H9 (cell line): Measurements from ENCODE around the gene GPHN. TPM values are rescaled to one million over a fixed set of nuclear protein-coding genes. Genes with fewer than 3 reads are reported as not detected.

Experiments used
- DNase-seq: peaks from one replicate; pipeline ENCODE4 v3.0.0-alpha.2; 2017
- H2AFZ ChIP-seq: one replicate; pipeline ENCODE4 v1.6.1; 2013; ENCODE audit warnings: mild to moderate bottlenecking, low read length, control low read depth, moderate library complexity
- H2AK5ac ChIP-seq: 2 replicates; pipeline ENCODE4 v1.6.1; 2013; ENCODE audit warnings: low read length, control low read depth, mixed read lengths; ENCODE audit not compliant: insufficient read length
- H2BK120ac ChIP-seq: one replicate; pipeline ENCODE4 v1.6.1; 2013; ENCODE audit warnings: low read depth, mild to moderate bottlenecking, low read length, control low read depth, inconsistent platforms; ENCODE audit not compliant: poor library complexity, severe bottlenecking
- H2BK12ac ChIP-seq: 2 replicates; pipeline ENCODE4 v1.6.1; 2013; ENCODE audit warnings: low read length, control low read depth, mixed read lengths, low read depth; ENCODE audit not compliant: insufficient read length
- H2BK15ac ChIP-seq: 2 replicates; pipeline ENCODE4 v1.6.1; 2013; ENCODE audit warnings: low read depth, low read length, control low read depth
- H2BK20ac ChIP-seq: one replicate; pipeline ENCODE4 v1.6.1; 2013; ENCODE audit warnings: low read depth, mild to moderate bottlenecking, low read length, control low read depth, inconsistent platforms; ENCODE audit not compliant: poor library complexity, severe bottlenecking
- H2BK5ac ChIP-seq: 2 replicates; pipeline ENCODE4 v1.6.1; 2013; ENCODE audit warnings: low read length, control low read depth, mixed read lengths; ENCODE audit not compliant: insufficient read length
- H3K14ac ChIP-seq: 2 replicates; pipeline ENCODE4 v1.6.1; 2013; ENCODE audit warnings: low read length, control low read depth; ENCODE audit not compliant: insufficient read depth
- H3K18ac ChIP-seq: 2 replicates; pipeline ENCODE4 v1.6.1; 2013; ENCODE audit warnings: low read depth, mild to moderate bottlenecking, mixed read lengths, low read length, control low read depth; ENCODE audit not compliant: insufficient read length
- H3K23ac ChIP-seq: 2 replicates; pipeline ENCODE4 v1.6.1; 2013; ENCODE audit warnings: low read length, control low read depth, mixed read lengths, low read depth; ENCODE audit not compliant: insufficient read length
- H3K23me2 ChIP-seq: 2 replicates; pipeline ENCODE4 v1.6.1; 2013; ENCODE audit warnings: low read depth, mild to moderate bottlenecking, mixed read lengths, low read length, control low read depth; ENCODE audit not compliant: insufficient read length, poor library complexity, severe bottlenecking
- H3K27ac ChIP-seq: 2 replicates; pipeline ENCODE4 v1.5.1; 2013; ENCODE audit warnings: low read length, control low read depth, mixed read lengths, low read depth; ENCODE audit not compliant: insufficient read length
- H3K27me3 ChIP-seq: 2 replicates; pipeline ENCODE4 v1.6.1; 2013; ENCODE audit warnings: low read length, control low read depth, inconsistent platforms; ENCODE audit not compliant: insufficient read depth
- H3K4ac ChIP-seq: 2 replicates; pipeline ENCODE4 v1.6.1; 2013; ENCODE audit warnings: low read depth, mild to moderate bottlenecking, control low read depth, inconsistent platforms, low read length, moderate library complexity
- H3K4me1 ChIP-seq: 2 replicates; pipeline ENCODE4 v1.6.1; 2013; ENCODE audit warnings: low read length, control low read depth, inconsistent platforms; ENCODE audit not compliant: insufficient read depth
- H3K4me2 ChIP-seq: 2 replicates; pipeline ENCODE4 v1.6.1; 2013; ENCODE audit warnings: low read length, control low read depth, mixed read lengths; ENCODE audit not compliant: insufficient read length, insufficient read depth
- H3K56ac ChIP-seq: 2 replicates; pipeline ENCODE4 v1.6.1; 2013; ENCODE audit warnings: low read depth, mild to moderate bottlenecking, mixed read lengths, low read length, control low read depth; ENCODE audit not compliant: insufficient read length
- H3K79me1 ChIP-seq: 2 replicates; pipeline ENCODE4 v1.6.1; 2013; ENCODE audit warnings: low read depth, mild to moderate bottlenecking, moderate library complexity, low read length, control low read depth, inconsistent platforms; ENCODE audit not compliant: insufficient read depth, poor library complexity, severe bottlenecking
- H3K79me2 ChIP-seq: 2 replicates; pipeline ENCODE4 v1.6.1; 2013; ENCODE audit warnings: low read length, control low read depth, inconsistent platforms; ENCODE audit not compliant: insufficient read depth
- H3K9ac ChIP-seq: 2 replicates; pipeline ENCODE4 v1.6.1; 2013; ENCODE audit warnings: low read length, control low read depth, mixed read lengths; ENCODE audit not compliant: insufficient read length; ENCODE audit errors: extremely low read depth
- H3K9me3 ChIP-seq: one replicate; pipeline ENCODE4 v1.6.1; 2013; ENCODE audit warnings: low read depth, low read length, inconsistent platforms; ENCODE audit not compliant: control insufficient read depth
- H3T11ph ChIP-seq: one replicate; pipeline ENCODE4 v1.6.1; 2013; ENCODE audit warnings: mild to moderate bottlenecking, low read length, control low read depth, inconsistent platforms
- H4K20me1 ChIP-seq: one replicate; pipeline ENCODE4 v1.6.1; 2013; ENCODE audit not compliant: control insufficient read depth, insufficient read length, insufficient read depth
- H4K5ac ChIP-seq: 2 replicates; pipeline ENCODE4 v1.6.1; 2013; ENCODE audit warnings: low read depth, mild to moderate bottlenecking, mixed read lengths, low read length, control low read depth; ENCODE audit not compliant: insufficient read length
- H4K8ac ChIP-seq: replicated peaks from 2 replicates; pipeline ENCODE4 v1.6.1; 2013; ENCODE audit warnings: low read length, control low read depth, mixed read lengths, low read depth; ENCODE audit not compliant: insufficient read length
- H4K91ac ChIP-seq: 2 replicates; pipeline ENCODE4 v1.6.1; 2013; ENCODE audit warnings: low read depth, mild to moderate bottlenecking, moderate library complexity, mixed read lengths, low read length, control low read depth; ENCODE audit not compliant: insufficient read length
- H3K27ac Mint-ChIP-seq, 3 experiments: 2 replicates in 2 of 3; 3 replicates in 1 of 3; pipeline ENCODE4 v1.8.0; 2020 to 2021; ENCODE audit warnings: mixed read lengths in 3 of 3, mild to moderate bottlenecking in 1 of 3, moderate library complexity in 1 of 3
- H3K27me3 Mint-ChIP-seq: 2 replicates; pipeline ENCODE4 v1.8.0; 2021; ENCODE audit warnings: low read depth, mild to moderate bottlenecking, moderate library complexity, mixed read lengths
- H3K36me3 Mint-ChIP-seq, 3 experiments: 2 replicates in 2 of 3; 3 replicates in 1 of 3; pipeline ENCODE4 v1.8.0; 2020 to 2021; ENCODE audit warnings: low read depth in 3 of 3, mixed read lengths in 3 of 3; ENCODE audit not compliant: insufficient read depth in 1 of 3
- H3K4me1 Mint-ChIP-seq, 2 experiments: 2 replicates each; pipeline ENCODE4 v1.8.0; 2020; ENCODE audit warnings: mixed read lengths in 2 of 2
- H3K4me3 Mint-ChIP-seq, 2 experiments: 2 replicates in 1 of 2; 3 replicates in 1 of 2; pipeline ENCODE4 v1.8.0; 2020 to 2021; ENCODE audit warnings: mild to moderate bottlenecking in 2 of 2, mixed read lengths in 2 of 2, moderate library complexity in 1 of 2
- H3K9me3 Mint-ChIP-seq, 2 experiments: 2 replicates in 1 of 2; 3 replicates in 1 of 2; pipeline ENCODE4 v1.8.0; 2020; ENCODE audit warnings: mild to moderate bottlenecking in 2 of 2, mixed read lengths in 2 of 2, moderate library complexity in 1 of 2
- total RNA-seq: library from RNA; stranded (reverse); gene quantifications from 2 replicates; pipeline ENCODE4 v1.2.1, GENCODE V29; 2021
- TF ChIP-seq, protein P1 (sequence below): fragments of 200-600 bp; sonication (generic); conservative IDR thresholded peaks from 3 replicates; pipeline ENCODE4 v1.8.0; 2021; ENCODE audit warnings: antibody characterized with exemption, mild to moderate bottlenecking

Gene GPHN
- total RNA-seq, 1 experiment from 2014 or later = 16.1 TPM

DNA sequence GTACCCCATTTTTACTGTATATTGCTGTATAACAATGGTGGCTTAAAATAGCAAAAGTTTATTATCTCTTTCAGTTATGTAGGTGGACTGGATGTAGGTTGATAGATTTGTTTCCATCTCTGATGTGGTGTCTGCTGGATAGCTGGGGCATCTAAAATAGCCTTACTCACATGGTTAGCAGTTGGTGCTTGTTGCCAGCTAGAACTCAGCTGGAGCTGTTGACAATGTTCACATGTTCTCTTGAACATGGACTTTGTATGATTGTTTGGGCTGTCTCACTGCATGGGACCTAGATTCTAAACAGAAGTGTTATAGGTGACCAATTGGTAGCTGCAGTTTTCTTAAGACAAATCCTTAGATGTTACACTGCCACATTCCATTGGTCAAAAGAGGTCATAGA is 126.9 kb downstream of the GPHN start:
- Histone ChIP-seq H3K4ac (no peak overlapping the region), H3K79me1 (no peaks in the 10 kb centered on the region), H4K8ac (no peak overlapping the region), H3K23ac (no peak overlapping the region), H3K56ac (no peak overlapping the region), H3K23me2 (no peaks in the 10 kb centered on the region), H3K4me1 (no peaks in the 10 kb centered on the region), H2AFZ (no peak overlapping the region), H2BK120ac (no peak overlapping the region), H3K4me2 (no peak overlapping the region), H3K18ac (no peak overlapping the region), H2BK12ac (no peak overlapping the region), H3K9ac (no peak overlapping the region), H2BK20ac (no peak overlapping the region), H3K14ac (no peak overlapping the region), H2BK5ac (no peak overlapping the region), H3K27ac (no peak overlapping the region), H2BK15ac (no peak overlapping the region), H3K79me2 (no peaks in the 10 kb centered on the region; the same call in 1 of the 2 replicates), H2AK5ac (no peak overlapping the region), H3T11ph (no peak overlapping the region), H4K91ac (no peak overlapping the region), H3K27me3 (no peaks in the 10 kb centered on the region), H3K9me3 (no peaks in the 10 kb centered on the region), H4K20me1 (no peaks in the 10 kb centered on the region), H4K5ac (no peak overlapping the region)
- no peak overlapping the region for H3K27ac Mint-ChIP-seq
- H3K36me3 Mint-ChIP-seq = no peaks in the 10 kb centered on the region
- no peak overlapping the region for H3K4me3 Mint-ChIP-seq
- no peaks in the 10 kb centered on the region for H3K4me1 Mint-ChIP-seq
- DNase-seq = no peak
- no peaks in the 10 kb centered on the region for H3K9me3 Mint-ChIP-seq
- TF ChIP-seq, protein P1, sequence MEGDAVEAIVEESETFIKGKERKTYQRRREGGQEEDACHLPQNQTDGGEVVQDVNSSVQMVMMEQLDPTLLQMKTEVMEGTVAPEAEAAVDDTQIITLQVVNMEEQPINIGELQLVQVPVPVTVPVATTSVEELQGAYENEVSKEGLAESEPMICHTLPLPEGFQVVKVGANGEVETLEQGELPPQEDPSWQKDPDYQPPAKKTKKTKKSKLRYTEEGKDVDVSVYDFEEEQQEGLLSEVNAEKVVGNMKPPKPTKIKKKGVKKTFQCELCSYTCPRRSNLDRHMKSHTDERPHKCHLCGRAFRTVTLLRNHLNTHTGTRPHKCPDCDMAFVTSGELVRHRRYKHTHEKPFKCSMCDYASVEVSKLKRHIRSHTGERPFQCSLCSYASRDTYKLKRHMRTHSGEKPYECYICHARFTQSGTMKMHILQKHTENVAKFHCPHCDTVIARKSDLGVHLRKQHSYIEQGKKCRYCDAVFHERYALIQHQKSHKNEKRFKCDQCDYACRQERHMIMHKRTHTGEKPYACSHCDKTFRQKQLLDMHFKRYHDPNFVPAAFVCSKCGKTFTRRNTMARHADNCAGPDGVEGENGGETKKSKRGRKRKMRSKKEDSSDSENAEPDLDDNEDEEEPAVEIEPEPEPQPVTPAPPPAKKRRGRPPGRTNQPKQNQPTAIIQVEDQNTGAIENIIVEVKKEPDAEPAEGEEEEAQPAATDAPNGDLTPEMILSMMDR = no peak
- H3K27me3 Mint-ChIP-seq = no peaks in the 10 kb centered on the region
